Ramos (cell line): ENCODE data around the gene DNER.
"Not testable (repeated sequence)": the region's sequence is repeated elsewhere in the genome, so short reads cannot be mapped to it uniquely, and the experiment has no call there.

Experiments used
- in situ Hi-C: fragments of 300-500 bp; cut with MboI; formaldehyde crosslinking; loops from one replicate; pipeline ENCODE4 v1.14.3; 2022; ENCODE audit warnings: low sequenced_read_pairs; ENCODE audit not compliant: unreplicated experiment

DNER gene, protein sequence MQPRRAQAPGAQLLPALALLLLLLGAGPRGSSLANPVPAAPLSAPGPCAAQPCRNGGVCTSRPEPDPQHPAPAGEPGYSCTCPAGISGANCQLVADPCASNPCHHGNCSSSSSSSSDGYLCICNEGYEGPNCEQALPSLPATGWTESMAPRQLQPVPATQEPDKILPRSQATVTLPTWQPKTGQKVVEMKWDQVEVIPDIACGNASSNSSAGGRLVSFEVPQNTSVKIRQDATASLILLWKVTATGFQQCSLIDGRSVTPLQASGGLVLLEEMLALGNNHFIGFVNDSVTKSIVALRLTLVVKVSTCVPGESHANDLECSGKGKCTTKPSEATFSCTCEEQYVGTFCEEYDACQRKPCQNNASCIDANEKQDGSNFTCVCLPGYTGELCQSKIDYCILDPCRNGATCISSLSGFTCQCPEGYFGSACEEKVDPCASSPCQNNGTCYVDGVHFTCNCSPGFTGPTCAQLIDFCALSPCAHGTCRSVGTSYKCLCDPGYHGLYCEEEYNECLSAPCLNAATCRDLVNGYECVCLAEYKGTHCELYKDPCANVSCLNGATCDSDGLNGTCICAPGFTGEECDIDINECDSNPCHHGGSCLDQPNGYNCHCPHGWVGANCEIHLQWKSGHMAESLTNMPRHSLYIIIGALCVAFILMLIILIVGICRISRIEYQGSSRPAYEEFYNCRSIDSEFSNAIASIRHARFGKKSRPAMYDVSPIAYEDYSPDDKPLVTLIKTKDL

DNA sequence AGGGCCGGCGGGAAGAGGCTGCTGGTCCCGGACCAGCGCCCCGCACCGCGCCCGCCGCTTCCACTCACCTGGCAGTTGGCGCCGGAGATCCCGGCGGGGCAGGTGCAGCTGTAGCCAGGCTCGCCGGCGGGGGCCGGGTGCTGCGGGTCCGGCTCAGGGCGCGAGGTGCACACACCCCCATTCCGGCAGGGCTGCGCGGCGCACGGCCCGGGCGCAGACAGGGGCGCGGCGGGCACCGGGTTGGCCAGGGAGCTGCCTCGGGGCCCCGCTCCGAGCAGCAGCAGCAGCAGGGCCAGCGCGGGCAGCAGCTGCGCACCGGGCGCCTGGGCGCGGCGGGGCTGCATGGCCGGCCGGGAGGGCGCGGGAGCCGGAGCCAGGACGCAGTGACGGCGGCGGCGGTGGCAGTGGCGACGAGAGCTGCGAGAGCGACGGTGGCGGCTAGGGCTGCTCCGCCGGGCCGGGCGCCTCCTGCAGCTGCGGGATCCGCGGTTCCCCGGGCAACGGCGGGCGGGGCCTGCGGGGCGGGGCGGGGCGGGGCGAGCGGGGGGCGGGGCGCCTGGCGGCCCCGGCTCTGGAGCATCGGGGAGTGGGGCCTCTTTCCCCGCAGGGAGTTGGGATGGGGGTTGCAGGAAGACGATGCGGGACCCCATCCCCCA lies at the start of gene DNER:
Gene DNER, minus strand, starts transcription at position 476 of the 656 bp plus-strand sequence. Its CDS starts 132 bp downstream, at position 344.
- in situ Hi-C loops, result no loop called here

DNA sequence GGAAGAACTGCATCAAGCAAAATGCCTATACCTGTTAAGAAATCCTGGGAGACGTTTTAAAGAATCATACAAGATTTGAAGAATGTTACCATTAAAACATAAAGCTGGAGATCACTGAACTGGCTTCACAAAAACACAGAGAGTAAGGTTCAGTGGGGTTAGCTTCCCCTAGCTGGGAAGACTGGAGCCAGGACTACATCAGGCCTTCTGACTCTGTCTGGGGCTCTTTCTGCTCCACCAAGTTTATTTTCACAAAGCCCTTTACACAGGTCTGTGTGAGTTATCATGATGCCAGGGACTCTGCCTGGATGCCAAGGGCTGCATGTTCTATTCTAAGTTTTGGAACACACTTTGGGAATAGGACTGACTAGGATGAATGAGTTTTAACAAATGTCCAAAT lies 47.3 kb upstream of the DNER start:
- in situ Hi-C loops, result no loop called here

DNA sequence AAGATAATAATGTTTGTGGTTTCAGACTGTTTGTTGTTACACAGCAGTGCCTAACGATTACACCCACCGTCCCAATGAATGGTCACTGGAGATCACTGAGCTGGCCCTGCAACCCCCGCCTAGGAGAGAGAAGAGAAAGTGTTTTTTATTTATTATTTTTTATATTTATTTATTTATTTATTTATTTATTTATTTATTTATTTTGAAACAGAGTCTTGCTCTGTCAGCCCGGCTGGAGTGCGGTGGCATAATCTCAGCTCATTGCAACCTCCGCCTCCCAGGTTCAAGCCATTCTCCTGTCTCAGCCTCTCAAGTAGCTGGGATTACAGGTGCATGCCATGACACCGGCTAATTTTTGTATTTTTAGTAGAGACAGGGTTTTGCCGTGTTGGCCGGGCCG lies 43.1 kb upstream of the DNER start:
- in situ Hi-C loops, result not testable (repeated sequence)

DNA sequence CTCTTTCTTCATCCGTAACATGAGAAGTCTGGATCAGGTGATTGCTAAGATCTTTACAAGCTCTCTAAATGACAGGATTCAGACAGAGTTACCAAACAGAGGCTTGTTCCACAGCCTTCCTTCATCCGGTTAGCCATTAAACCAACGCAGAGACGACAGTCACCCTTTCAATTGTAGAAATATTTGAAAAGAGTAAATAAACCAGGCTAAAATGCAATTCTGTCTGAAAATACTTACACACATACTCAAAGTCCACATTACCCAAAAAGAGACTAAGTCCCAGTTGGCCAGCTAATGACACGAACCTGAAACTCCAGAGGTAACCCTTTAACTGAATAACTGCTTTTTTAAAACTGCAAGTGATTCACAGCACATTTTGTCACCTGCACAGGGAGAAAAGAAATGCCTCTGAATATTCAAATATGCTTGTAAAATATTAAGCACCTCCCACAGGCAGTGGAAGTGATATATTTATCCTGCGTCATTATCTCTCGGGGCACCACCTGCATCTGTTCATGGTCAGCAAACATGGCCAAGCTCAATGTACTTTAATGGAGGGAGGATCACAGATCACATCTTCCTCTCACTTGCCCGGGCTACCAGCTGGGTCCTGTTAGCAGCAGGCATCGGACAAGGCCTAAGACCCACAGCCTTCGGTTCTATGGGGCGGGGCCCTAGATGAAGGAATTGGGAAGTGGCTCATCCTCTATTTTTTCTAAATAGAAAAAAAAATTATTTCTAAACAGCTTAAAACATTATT lies 38.8 kb upstream of the DNER start:
- in situ Hi-C loops, result no loop called here

DNA sequence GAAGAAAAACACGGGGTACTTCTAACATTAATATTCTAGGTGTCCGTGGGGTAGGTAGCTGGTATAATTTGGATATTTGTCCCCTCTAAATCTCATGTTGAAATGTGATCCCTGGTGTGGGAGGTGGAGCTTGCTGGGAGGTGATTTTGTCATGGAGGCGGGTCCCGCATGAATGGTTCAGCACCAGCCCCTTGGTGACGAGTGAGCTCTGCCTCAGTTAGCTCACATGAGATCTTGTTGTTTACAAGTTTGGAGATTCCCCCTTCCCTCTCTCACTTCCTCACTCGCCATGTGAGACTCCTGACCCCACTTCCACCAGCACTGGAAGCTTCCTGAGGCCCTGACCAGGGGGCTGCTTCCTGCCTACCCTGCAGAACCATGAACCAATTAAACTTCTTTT lies 35.4 kb upstream of the DNER start:
- in situ Hi-C loops, result no loop called here

DNA sequence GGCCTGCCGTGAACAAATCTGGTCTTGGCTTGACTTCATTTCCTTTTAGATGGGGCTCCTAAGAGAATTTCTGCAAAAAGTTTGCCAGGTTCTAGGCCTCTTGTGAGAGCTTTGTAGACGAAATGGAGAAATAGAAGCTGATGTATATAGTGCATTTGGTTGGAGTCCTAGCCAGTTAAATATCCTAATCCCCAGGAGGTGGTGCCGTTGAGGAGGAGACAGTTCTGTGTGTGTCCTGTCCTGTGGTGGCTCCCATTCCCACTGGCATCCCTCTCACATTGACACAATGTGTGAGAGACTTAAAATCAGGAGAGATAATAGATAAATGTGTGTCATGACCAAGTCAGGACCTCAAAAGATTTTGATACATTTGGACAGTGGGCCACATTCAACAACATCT lies 34.6 kb upstream of the DNER start:
- in situ Hi-C loops, result no loop called here

DNA sequence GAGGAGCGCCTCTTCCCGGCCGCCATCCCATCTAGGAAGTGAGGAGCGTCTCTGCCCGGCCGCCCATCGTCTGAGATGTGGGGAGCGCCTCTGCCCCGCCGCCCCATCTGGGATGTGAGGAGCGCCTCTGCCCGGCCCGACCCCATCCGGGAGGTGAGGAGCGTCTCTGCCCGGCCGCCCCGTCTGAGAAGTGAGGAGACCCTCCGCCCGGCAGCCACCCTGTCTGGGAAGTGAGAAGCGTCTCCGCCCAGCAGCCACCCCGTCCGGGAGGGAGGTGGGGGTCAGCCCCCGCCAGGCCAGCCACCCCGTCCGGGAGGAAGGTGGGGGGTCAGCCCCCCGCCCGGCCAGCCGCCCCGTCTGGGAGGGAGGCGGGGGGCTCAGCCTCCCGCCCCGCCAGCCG lies 28.3 kb upstream of the DNER start:
- in situ Hi-C loops, result not testable (repeated sequence)

DNA sequence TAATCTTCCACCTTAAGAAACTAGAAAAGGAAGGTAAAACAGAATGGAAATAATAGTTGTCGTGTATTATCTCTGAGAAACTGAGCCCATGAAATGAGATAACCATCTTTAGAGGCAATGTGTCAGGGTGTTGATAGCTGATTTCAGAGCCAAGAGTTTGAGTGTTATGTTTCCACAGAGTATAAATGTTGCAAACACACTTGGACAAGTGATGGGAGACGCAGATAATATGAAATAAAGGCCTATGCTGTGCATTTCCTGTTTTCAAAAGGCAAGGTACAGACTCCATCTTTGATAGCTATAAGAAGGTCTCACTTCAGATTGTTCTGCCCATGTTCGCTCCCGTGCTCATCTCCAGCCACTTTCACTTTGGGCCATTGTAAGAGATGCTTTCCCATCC lies 25.9 kb upstream of the DNER start:
- in situ Hi-C loops, result no loop called here

DNA sequence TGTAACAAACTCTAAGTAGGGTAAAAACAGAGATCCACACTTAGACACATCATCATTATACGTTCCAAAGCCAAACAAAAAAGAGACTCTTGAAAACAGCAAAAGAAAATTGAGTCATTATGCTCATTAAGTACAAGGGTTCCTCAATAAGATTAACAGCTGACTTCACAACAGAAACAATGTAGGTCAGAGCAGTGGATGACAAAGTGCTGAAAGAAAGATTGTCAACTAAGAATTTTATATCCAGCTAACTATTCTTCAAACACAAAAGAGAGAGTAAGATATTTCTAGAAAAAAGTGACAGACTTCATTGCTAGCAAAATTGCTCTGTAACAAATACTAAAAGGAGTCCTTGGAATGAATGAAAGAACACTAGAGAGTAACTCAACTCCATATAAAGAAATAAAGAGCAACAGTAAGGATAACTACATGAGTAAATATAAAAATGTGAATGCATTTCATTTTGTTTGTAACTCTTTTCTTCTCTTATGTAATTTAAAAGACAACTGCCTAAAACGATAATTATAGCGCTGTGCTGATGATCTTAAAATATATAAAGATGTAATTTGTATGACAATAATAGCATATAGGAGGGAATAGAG lies 23.8 kb upstream of the DNER start:
- in situ Hi-C loops, result no loop called here

DNA sequence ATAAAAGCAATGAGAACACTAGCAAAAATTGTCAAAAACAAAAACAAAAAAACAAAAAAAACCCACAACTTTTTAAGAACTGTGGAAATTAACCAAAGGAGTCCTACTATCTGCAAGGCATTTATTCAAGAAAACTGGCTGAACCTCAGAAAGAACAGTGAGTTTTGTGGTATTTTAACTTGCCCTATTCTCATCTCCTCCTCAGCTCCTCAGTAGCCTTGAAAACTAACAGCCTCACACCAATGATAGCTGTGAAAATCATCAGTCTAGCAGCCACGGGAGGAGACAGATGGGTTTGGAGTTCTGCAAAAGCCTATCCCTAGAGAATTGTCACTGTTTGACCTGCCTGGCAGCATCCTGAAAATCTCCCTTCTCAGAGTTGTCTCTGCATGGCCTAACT lies 20.1 kb upstream of the DNER start:
- in situ Hi-C loops, result no loop called here

DNA sequence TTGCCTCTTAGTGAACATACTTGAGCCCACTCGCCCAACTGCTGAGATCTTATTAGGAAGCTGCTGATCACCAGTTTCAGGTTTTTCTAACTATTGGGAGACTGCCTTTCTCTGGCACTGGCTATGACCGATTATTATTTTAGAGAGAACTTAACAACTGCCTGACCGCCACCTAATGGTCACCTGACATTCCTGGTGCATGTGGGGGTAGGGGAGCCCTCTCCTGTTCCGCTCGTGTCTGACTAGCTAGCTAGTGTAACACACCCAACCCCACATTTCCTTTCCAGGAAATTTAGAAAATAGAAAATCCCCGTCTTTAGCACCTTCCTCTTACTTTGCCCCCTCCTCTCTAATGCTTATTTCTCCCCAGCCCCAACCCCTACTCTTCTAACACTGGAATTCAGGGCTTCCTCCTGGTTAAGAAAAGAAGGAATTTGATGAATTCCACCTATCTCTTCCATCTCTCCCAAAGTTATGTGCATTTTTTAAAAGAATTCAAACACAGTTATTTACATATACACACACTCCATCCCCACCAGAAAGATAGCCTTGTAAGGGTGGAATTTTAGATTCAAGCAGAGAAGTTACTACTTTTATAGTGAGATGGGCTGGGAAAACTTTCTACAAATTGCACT lies 19.4 kb upstream of the DNER start:
- in situ Hi-C loops, result no loop called here

DNA sequence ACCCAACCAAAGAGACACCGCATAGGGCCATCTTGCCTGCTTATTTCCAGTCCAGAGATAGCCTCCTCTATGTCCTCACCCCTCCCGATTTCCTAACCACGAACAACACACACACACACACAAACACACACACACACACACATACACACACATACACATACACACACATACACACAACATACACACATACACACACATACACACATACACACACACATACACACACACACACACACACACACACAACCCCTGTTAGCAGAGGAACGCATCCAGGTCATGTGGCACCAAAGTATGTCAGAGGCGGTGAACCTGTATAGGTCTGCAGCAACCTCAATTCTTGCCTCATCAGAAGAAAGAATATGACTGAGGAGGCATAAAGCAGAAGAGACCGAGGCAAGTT lies 18.5 kb upstream of the DNER start:
- in situ Hi-C loops, result no loop called here

DNA sequence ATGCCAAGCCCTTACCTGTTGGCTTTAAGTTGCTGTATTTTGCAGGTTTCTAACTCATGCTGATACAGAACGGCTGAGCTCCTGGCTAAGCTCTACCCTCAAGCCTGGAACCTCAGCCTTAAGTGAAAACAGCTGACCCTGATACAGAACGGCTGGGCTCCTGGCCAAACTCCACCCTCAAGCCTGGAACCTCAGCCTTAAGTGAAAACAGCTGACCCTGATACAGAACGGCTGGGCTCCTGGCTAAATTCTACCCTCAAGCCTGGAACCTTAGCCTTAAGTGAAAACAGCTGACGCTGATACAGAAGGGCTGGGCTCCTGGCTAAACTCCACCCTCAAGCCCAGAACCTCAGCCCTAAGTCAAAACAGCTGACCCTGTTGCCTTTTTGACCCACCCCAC lies 17.6 kb upstream of the DNER start:
- in situ Hi-C loops, result no loop called here

DNA sequence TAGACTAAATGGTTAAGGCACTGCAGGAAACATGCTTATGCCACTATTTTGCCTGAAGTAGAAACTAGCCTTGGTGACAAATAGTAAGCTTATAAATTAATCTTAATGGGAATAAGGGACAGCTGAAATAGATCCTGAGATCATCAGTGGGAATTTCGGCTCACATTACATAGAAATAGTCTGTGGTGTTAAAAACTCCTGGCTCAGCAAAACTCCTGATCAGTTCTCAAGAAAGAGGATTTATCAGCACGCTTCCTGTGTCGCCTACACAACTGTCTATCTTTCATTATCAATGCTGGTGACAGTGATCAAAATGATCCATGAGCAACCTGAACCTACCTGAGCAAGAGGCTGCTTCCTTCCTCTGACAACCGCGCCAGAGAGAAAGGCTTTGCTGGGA lies 17.0 kb upstream of the DNER start:
- in situ Hi-C loops, result no loop called here

DNA sequence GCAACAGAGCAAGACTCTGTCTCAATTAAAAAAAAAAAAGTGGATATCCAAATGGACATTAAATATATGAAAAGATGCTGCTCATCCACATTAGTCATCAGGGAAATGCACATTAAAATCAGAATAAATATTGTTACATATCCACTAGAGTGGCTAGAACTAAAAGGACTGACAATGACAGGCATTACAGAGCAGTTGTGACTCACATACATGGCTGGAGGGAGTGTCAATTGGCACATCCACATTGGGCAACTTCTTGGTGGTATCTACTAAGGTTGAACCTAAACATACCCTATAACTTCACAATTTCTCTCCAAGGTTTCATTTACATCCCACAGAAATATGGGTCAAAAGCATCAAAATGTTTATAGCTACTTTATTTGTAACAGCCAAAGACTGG lies 14.0 kb upstream of the DNER start:
- in situ Hi-C loops, result no loop called here

DNA sequence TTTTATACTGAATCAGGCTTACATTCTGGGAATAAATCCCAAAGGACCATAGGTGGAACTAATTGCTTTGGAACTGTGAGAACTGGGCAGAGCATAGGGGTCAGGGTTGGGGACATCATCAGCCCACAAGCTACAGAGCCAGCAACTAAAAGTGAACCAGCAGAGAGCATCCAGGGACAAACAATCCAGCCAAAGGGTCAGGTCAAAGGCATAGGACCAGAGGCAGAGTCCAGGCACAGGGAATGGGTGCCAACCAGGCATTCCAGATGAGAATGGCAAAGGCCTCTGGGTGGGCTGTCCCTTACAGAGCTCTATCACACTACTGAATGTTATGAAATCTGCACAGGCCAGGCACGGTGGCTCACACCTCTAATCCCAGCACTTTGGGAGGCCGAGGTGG lies 12.3 kb upstream of the DNER start:
- in situ Hi-C loops, result no loop called here

DNA sequence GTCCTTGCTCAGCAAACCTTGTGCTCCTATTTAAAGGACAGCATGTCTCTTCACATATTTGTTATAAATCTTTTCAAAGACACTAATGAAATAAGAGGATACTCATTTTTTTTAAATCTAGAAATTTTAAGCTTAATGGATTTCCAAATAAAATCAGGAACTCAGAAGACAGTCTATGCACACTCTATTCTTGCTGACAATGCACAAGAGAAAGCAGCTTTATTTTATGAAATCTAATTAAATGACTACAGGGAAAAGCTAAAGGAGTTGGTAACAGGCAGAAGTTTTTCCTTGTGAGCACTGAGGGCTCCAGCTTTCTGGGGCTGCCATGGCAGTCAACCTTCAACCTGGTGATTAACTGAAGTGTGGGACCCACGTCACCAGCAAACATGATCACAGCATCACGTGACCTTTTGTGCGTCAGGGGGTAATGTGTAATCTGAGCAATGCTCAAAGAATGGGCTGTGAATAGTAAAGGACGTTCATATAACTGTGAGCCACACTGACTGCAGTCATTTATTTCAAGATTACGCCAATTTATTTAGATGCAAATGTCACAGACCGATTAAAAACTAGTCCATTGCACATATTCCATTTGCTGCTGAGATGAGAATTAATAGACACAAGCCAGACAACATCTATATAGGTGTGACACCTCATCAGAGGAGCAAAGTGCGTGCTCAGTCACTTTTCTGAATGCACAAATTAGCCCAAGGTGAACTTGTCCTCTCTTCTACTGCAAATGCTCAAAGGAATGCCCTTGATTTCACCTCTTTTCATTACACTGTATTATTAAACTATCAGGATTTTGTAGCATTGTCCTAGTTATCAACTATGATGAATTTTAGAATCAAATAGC lies 11.6 kb upstream of the DNER start:
- in situ Hi-C loops, result no loop called here

DNA sequence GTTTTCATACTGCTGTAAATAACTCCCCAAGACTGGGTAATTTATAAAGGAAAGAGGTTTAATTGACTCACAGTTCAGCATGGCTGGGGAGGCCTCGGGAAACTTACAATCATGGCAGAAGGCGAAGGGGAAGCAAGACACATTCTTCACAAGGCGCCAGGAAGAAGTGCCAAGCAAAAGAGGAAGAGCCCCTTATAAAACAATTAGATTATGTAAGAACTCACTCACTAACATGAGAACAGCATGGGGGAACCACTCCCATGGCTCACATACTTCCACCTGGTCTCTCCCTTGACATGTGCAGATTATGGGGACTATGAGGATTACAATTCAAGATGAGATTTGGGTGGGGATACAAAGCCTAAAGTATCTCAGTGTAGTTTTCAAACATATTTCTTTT lies 8.8 kb upstream of the DNER start:
- in situ Hi-C loops, result not testable (repeated sequence)
